ENCODE measurements around the gene DIS3L2.

DIS3L2 gene

DNA sequence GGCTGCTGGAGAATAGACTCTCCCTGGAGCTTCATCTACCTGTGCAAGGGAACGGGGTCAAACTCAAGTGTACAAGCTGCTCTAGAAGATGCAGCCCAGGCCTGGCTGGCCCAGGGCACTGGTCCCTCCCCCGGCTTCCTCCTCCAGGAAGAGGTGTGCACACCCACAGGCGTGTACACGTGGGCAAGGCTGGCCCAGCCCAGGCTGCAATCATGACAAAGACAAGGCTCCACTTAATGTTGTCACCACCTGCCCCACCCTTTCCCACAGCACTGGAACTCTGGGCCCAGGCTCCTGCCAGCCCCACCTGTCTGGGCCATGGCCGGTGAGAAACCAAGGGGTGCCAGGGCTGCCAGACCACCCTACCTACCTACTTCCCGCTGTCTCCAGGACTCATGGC is 387.4 kb downstream of the DIS3L2 start:
- TF ChIP-seq TAF1 (IDR thresholded peaks at IDR 0.05; ENCODE audit: borderline replicate concordance, insufficient read depth, low read length) (no peak), SIN3A (IDR thresholded peaks at IDR 0.05; ENCODE audit: borderline replicate concordance, insufficient read depth, low read length) (no peak), FOXP2 (optimal IDR thresholded peaks at IDR 0.05; ENCODE audit: borderline replicate concordance, extremely low read depth, extremely low read length, insufficient read depth) (no peak), POLR2AphosphoS5 (IDR thresholded peaks at IDR 0.05; ENCODE audit: low read depth, low read length) (no peak)
- TF ChIP-seq, protein P1, sequence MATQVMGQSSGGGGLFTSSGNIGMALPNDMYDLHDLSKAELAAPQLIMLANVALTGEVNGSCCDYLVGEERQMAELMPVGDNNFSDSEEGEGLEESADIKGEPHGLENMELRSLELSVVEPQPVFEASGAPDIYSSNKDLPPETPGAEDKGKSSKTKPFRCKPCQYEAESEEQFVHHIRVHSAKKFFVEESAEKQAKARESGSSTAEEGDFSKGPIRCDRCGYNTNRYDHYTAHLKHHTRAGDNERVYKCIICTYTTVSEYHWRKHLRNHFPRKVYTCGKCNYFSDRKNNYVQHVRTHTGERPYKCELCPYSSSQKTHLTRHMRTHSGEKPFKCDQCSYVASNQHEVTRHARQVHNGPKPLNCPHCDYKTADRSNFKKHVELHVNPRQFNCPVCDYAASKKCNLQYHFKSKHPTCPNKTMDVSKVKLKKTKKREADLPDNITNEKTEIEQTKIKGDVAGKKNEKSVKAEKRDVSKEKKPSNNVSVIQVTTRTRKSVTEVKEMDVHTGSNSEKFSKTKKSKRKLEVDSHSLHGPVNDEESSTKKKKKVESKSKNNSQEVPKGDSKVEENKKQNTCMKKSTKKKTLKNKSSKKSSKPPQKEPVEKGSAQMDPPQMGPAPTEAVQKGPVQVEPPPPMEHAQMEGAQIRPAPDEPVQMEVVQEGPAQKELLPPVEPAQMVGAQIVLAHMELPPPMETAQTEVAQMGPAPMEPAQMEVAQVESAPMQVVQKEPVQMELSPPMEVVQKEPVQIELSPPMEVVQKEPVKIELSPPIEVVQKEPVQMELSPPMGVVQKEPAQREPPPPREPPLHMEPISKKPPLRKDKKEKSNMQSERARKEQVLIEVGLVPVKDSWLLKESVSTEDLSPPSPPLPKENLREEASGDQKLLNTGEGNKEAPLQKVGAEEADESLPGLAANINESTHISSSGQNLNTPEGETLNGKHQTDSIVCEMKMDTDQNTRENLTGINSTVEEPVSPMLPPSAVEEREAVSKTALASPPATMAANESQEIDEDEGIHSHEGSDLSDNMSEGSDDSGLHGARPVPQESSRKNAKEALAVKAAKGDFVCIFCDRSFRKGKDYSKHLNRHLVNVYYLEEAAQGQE (IDR thresholded peaks at IDR 0.05; ENCODE audit: insufficient read depth in 1 of 2, low read depth in 2 of 2, low read length in 2 of 2) = no peak

DNA sequence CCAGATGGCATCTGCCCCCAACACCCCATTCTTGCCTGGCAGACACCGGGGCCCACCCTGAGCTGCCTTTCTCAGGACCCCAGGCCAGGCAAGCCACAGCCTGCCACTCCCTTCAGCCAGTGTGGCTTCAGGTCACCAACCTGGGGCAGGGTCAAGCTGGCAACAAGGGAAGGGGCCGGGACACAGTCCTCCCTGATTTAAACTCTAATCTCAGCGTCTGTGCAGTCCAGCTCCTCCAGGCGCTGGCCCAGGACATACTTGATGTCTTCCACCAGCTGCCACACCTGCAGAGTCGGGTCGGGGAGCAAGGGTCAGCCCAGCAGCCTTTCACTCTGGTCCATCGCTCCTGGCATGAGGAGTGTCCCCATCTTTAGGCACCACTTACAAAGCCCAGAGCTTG is 388.0 kb downstream of the DIS3L2 start:
- no peak for TF ChIP-seq SIN3A (IDR thresholded peaks at IDR 0.05; ENCODE audit: borderline replicate concordance, insufficient read depth, low read length)
- TF ChIP-seq POLR2AphosphoS5 (IDR thresholded peaks at IDR 0.05; ENCODE audit: low read depth, low read length) = no peak
- TF ChIP-seq, protein P1 (IDR thresholded peaks at IDR 0.05; ENCODE audit: insufficient read depth in 1 of 2, low read depth in 2 of 2, low read length in 2 of 2) = no peak
- no peak for TF ChIP-seq TAF1 (IDR thresholded peaks at IDR 0.05; ENCODE audit: borderline replicate concordance, insufficient read depth, low read length)
- TF ChIP-seq FOXP2 (optimal IDR thresholded peaks at IDR 0.05; ENCODE audit: borderline replicate concordance, extremely low read depth, extremely low read length, insufficient read depth) = no peak

DNA sequence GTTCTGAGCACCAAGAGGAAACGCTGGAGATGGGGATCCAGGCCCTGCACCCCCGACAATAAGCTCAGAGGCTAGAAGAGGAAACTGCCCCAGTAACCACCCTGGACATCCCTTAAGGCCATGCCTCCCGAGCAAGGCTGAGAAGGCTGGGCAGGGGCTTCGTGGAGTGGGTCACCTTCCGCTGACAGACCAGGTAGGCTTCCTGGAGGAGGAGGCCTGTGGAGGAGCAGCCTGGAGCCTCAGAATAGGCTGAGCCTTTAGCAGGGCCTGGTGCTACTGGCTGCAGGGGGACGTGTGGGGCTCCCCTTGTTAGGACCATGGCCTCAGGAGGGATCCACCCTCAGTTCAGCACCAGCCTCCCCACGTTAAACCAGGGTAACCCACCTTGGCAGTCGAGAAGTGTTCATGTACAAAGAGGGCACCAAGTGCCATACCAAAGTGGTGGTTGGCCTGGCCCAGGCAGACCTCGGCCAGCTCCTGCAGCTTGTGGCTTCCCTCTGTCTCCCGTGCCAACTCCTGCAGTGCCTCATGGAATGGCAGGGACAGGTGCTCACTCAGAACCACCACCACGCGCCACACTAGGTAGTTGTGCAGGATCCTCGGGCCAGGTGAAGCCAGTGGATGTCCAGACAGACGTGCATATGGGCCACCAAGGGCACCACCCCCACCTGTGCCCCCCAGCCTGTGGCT is 388.6 kb downstream of the DIS3L2 start:
- no peak for TF ChIP-seq POLR2AphosphoS5 (IDR thresholded peaks at IDR 0.05; ENCODE audit: low read depth, low read length)
- no peak for TF ChIP-seq SIN3A (IDR thresholded peaks at IDR 0.05; ENCODE audit: borderline replicate concordance, insufficient read depth, low read length)
- no peak for TF ChIP-seq TAF1 (IDR thresholded peaks at IDR 0.05; ENCODE audit: borderline replicate concordance, insufficient read depth, low read length)
- TF ChIP-seq, protein P1 (IDR thresholded peaks at IDR 0.05; ENCODE audit: insufficient read depth in 1 of 2, low read depth in 2 of 2, low read length in 2 of 2) = no peak
- TF ChIP-seq FOXP2 (optimal IDR thresholded peaks at IDR 0.05; ENCODE audit: borderline replicate concordance, extremely low read depth, extremely low read length, insufficient read depth) = no peak

DNA sequence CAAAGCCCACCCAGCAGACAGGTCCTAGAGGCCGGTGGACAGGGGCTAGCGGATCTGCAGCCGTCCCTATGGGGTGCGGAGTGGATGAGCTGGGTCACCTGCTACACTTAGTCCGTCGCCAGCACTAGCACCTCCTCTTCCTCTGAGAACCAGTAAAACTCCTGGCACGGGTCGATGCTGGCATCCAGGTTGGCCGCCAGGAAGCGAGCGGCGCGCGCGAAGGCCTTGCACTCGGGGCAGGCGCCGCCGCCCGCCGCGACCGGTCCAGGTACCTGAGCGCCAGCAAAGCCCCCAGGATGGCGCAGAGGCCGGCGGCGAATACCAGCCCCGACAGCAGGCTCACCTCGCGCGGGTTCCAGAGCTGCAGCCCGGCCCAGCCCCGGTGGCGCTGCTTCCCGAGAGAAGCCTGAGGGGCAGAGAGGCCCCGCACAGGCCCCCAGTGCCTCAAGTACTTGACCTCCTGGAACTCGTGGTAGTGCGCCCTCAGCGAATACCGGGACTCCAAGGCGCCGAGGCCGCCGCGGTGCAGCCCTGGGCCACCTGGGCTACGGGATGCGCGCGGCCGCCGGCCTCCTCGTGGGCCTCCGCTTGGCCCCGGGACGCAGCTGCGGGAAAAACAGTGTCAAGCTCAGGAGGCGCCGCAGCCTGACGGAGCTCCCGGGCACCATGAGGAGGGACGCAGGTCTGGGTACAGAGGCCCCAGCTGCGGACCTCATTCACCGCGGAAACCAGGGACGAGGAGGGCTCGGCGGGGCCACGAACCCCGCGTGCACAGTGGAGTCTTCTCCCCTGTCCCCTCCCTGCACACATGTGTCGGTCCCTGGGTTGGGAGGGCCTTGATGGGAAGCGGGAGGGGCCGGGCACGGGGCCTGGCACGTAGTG is 389.5 kb downstream of the DIS3L2 start:
- TF ChIP-seq POLR2AphosphoS5 (IDR thresholded peaks at IDR 0.05; ENCODE audit: low read depth, low read length) (no peak), SIN3A (IDR thresholded peaks at IDR 0.05; ENCODE audit: borderline replicate concordance, insufficient read depth, low read length) (no peak), FOXP2 (optimal IDR thresholded peaks at IDR 0.05; ENCODE audit: borderline replicate concordance, extremely low read depth, extremely low read length, insufficient read depth) (no peak), TAF1 (IDR thresholded peaks at IDR 0.05; ENCODE audit: borderline replicate concordance, insufficient read depth, low read length) (no peak)
- TF ChIP-seq, protein P1 (IDR thresholded peaks at IDR 0.05; ENCODE audit: insufficient read depth in 1 of 2, low read depth in 2 of 2, low read length in 2 of 2) = no peak

Measured in PFSK-1 (cell line).